ENCODE data around the gene FBXL15. TPM values are rescaled to one million over a fixed set of nuclear protein-coding genes. Genes with fewer than 3 reads are reported as not detected.

Gene FBXL15
- total RNA-seq, 1 donor from 2014 or later = 8.6 TPM

DNA sequence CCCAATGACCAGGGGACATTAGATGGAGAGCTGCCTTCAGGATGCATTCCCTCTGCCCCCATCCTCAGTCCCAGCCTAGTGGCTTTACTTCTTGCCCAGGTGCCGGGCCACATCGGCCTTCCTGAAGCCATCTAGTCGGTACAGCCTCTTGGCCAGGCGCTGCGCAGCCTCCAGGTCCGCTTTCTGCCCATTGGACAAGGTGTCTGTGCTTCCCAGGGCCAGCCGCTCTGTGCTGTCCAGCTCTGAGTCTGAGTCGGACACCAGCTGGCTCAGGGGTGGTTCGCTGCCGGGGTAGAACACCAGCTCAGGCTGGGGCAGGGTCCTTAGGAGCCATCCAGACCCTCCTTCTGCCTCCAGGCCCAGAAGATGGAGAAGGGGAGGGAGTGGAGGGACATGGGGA is 8.3 kb upstream of the FBXL15 start:
- no peak overlapping the region for H2AFZ ChIP-seq (ENCODE audit: low read depth, low read length)
- no peak overlapping the region for H3K4me3 ChIP-seq (ENCODE audit: insufficient read depth, low read depth, low read length)
- H3K27ac Mint-ChIP-seq (ENCODE audit: unreplicated experiment) = no peak overlapping the region
- FAIRE-seq (no peak), DNase-seq (ENCODE audit: low read depth) (no peak)
- peaks cover 21% of the 10 kb centered on the region for H3K27me3 ChIP-seq (ENCODE audit: insufficient read depth, low read length)
- H3K9me3 ChIP-seq (ENCODE audit: insufficient read depth, low read depth, low read length) = no peaks in the 10 kb centered on the region
- H3K27ac ChIP-seq (ENCODE audit: low read depth, low read length) = no peak overlapping the region
- H3K4me2 ChIP-seq (ENCODE audit: low read length) = no peak overlapping the region
- H3K36me3 ChIP-seq (ENCODE audit: insufficient read depth, low read length) = no peaks in the 10 kb centered on the region
- H3K4me1 Mint-ChIP-seq (ENCODE audit: low read depth, unreplicated experiment) = peaks cover 12% of the 10 kb centered on the region
- no peak for TF ChIP-seq EZH2 (IDR thresholded peaks at IDR 0.05; ENCODE audit: insufficient read depth, low read length)
- TF ChIP-seq, protein P1, sequence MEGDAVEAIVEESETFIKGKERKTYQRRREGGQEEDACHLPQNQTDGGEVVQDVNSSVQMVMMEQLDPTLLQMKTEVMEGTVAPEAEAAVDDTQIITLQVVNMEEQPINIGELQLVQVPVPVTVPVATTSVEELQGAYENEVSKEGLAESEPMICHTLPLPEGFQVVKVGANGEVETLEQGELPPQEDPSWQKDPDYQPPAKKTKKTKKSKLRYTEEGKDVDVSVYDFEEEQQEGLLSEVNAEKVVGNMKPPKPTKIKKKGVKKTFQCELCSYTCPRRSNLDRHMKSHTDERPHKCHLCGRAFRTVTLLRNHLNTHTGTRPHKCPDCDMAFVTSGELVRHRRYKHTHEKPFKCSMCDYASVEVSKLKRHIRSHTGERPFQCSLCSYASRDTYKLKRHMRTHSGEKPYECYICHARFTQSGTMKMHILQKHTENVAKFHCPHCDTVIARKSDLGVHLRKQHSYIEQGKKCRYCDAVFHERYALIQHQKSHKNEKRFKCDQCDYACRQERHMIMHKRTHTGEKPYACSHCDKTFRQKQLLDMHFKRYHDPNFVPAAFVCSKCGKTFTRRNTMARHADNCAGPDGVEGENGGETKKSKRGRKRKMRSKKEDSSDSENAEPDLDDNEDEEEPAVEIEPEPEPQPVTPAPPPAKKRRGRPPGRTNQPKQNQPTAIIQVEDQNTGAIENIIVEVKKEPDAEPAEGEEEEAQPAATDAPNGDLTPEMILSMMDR (IDR thresholded peaks at IDR 0.05; ENCODE audit: insufficient read depth, low read depth, low read length) = no peak
- peaks cover 34% of the 10 kb centered on the region for H3K27me3 Mint-ChIP-seq (ENCODE audit: low read depth, unreplicated experiment)
- H3K4me1 ChIP-seq (ENCODE audit: insufficient read depth, low read length) = peaks cover 3% of the 10 kb centered on the region
- peaks cover 9% of the 10 kb centered on the region for H4K20me1 ChIP-seq (ENCODE audit: insufficient read depth, low read length)
- H3K9ac ChIP-seq (ENCODE audit: low read length) = no peak overlapping the region
- peaks cover 3% of the 10 kb centered on the region for H3K36me3 Mint-ChIP-seq (ENCODE audit: low read depth, unreplicated experiment)
- H3K9me3 Mint-ChIP-seq (ENCODE audit: unreplicated experiment) = no peaks in the 10 kb centered on the region
- H3K79me2 ChIP-seq (ENCODE audit: insufficient read depth, low read length) = no peaks in the 10 kb centered on the region
- no peak overlapping the region for H3K4me3 Mint-ChIP-seq (ENCODE audit: unreplicated experiment)

DNA sequence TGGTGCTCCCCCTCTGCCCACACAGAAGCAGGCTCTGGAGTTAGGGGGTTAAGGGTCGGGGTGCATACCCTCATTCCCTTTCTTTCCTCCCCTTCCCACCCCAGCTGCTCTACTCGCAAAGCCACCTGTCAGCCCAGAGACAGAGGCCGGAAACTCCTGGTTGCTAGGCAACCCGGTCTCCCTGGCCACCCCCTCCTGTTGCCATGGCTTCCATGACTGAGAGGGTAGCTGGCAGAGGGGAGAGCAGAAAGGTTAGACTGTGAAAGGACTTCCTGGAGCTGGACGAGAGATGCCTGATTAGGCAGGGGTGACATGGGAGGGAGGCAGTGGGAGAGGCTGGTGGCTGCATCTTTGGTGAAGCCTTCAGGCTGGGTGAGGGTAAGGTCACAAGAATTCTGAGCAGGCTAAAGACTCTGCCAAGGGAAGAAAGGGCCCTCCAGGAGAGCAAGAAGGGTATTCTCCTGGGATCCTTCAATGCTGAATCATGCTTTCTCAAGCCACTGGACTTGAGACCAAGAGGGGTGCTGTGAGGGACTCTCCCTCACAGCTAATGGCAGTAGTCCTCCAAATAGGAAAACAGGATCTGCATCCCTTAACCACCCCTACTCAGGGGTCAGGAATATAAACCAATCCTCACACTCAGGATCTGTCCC is 7.5 kb upstream of the FBXL15 start:
- no peak overlapping the region for H3K4me3 Mint-ChIP-seq (ENCODE audit: unreplicated experiment)
- H3K27me3 Mint-ChIP-seq (ENCODE audit: low read depth, unreplicated experiment) = peaks cover 39% of the 10 kb centered on the region
- H3K4me1 Mint-ChIP-seq (ENCODE audit: low read depth, unreplicated experiment) = peaks cover 12% of the 10 kb centered on the region

More for the DNA sequence above, 7.5 kb upstream of the FBXL15 start:
- no peak for FAIRE-seq
- Histone ChIP-seq H3K4me3 (ENCODE audit: insufficient read depth, low read depth, low read length) (no peak overlapping the region), H3K9ac (ENCODE audit: low read length) (no peak overlapping the region), H3K27ac (ENCODE audit: low read depth, low read length) (no peak overlapping the region), H2AFZ (ENCODE audit: low read depth, low read length) (no peak overlapping the region), H3K9me3 (ENCODE audit: insufficient read depth, low read depth, low read length) (no peaks in the 10 kb centered on the region), H3K4me1 (ENCODE audit: insufficient read depth, low read length) (peaks cover 3% of the 10 kb centered on the region), H4K20me1 (ENCODE audit: insufficient read depth, low read length) (peaks cover 3% of the 10 kb centered on the region), H3K79me2 (ENCODE audit: insufficient read depth, low read length) (no peaks in the 10 kb centered on the region), H3K4me2 (ENCODE audit: low read length) (no peak overlapping the region), H3K36me3 (ENCODE audit: insufficient read depth, low read length) (no peaks in the 10 kb centered on the region), H3K27me3 (ENCODE audit: insufficient read depth, low read length) (peaks cover 26% of the 10 kb centered on the region)
- no peak for DNase-seq (ENCODE audit: low read depth)
- Mint-ChIP-seq H3K36me3 (ENCODE audit: low read depth, unreplicated experiment) (peaks cover 3% of the 10 kb centered on the region), H3K27ac (ENCODE audit: unreplicated experiment) (no peak overlapping the region), H3K9me3 (ENCODE audit: unreplicated experiment) (no peaks in the 10 kb centered on the region)
- TF ChIP-seq, protein P1 (IDR thresholded peaks at IDR 0.05; ENCODE audit: insufficient read depth, low read depth, low read length) = no peak
- TF ChIP-seq EZH2 (IDR thresholded peaks at IDR 0.05; ENCODE audit: insufficient read depth, low read length) = no peak
